NB4 (cell line): ENCODE data around the gene TTC39B.

Experiments
- DNase-seq: peaks from one replicate; pipeline ENCODE4 v3.0.0; 2010; ENCODE audit warnings: low read depth
- H3K4me3 ChIP-seq: one replicate; pipeline ENCODE4 v1.5.1; 2011; ENCODE audit warnings: mild to moderate bottlenecking, low read depth, low read length, moderate library complexity
- MYC ChIP-seq: IDR thresholded peaks from 2 replicates; pipeline ENCODE4 v1.6.1; 2011; ENCODE audit warnings: low read depth, low read length
- POLR2A ChIP-seq: IDR thresholded peaks from 2 replicates; pipeline ENCODE4 v1.6.1; 2011; ENCODE audit warnings: mild to moderate bottlenecking; ENCODE audit not compliant: insufficient read length; ENCODE audit errors: extremely low read depth
- TF ChIP-seq, protein P1 (sequence below): IDR thresholded peaks from 2 replicates; pipeline ENCODE4 v1.6.1; 2011; ENCODE audit warnings: low read depth, low read length
- TF ChIP-seq, protein P2 (sequence below): IDR thresholded peaks from one replicate; pipeline ENCODE4 v1.5.1; 2012; ENCODE audit warnings: low read depth, low read length

TTC39B gene

DNA sequence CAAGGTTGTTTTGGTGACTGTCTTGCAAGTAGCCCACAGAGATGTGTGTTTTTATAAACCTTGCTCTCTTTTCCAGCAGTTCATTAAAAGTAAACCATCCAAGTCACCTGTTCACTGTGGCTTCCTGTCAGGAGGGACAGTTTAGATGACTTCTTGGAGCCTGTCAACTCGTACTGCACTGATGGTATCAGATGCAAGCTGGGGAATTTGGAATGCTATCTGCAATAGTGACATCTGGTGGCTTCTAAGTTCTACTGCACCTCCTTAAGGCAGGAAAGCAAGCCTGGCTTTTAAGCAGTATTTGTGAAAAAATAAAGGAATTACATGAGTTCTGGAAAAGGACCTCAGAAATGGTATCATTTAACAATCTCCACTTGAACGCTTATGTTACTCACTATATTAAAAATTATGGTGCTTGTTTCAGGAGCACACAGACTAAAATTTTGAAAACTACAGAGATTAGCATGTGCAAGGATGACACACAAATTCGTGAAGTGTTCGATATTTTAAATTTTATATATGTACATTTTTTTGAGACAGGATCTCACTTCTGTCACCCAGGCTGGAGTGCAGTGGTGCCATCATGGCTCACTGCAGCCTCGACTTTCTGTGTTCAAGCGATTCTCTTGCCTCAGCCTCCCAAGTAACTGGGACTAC, 164.0 kb downstream of the TTC39B start:
- no peak overlapping the region for H3K4me3 ChIP-seq
- DNase-seq: peak; percentile 73
- no peak for TF ChIP-seq MYC
- TF ChIP-seq, protein P1, sequence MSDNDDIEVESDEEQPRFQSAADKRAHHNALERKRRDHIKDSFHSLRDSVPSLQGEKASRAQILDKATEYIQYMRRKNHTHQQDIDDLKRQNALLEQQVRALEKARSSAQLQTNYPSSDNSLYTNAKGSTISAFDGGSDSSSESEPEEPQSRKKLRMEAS: no peak
- TF ChIP-seq, protein P2, sequence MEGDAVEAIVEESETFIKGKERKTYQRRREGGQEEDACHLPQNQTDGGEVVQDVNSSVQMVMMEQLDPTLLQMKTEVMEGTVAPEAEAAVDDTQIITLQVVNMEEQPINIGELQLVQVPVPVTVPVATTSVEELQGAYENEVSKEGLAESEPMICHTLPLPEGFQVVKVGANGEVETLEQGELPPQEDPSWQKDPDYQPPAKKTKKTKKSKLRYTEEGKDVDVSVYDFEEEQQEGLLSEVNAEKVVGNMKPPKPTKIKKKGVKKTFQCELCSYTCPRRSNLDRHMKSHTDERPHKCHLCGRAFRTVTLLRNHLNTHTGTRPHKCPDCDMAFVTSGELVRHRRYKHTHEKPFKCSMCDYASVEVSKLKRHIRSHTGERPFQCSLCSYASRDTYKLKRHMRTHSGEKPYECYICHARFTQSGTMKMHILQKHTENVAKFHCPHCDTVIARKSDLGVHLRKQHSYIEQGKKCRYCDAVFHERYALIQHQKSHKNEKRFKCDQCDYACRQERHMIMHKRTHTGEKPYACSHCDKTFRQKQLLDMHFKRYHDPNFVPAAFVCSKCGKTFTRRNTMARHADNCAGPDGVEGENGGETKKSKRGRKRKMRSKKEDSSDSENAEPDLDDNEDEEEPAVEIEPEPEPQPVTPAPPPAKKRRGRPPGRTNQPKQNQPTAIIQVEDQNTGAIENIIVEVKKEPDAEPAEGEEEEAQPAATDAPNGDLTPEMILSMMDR: peak; percentile 98

DNA sequence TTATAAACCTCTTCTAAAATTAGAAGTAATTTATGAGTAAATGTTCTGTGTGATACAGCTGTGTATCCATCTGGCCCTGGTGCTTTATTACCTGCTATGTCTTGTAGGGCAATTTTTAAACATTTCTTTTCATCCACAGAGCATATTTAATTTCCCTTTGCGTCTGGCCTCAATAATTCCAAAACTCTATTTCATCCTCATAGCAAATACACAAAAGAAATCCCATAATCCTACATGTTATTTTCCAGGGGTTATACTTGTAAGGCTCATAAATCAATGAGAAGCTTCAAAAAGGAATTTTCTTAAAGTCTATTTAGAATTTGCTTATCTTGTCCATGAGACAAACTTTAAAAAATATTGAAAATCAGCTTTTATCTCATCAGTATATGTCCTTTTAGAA, 167.0 kb downstream of the TTC39B start:
- TF ChIP-seq POLR2A (no peak), MYC (no peak)
- TF ChIP-seq, protein P2: no peak
- TF ChIP-seq, protein P1: no peak
- no peak for DNase-seq
- no peak overlapping the region for H3K4me3 ChIP-seq

DNA sequence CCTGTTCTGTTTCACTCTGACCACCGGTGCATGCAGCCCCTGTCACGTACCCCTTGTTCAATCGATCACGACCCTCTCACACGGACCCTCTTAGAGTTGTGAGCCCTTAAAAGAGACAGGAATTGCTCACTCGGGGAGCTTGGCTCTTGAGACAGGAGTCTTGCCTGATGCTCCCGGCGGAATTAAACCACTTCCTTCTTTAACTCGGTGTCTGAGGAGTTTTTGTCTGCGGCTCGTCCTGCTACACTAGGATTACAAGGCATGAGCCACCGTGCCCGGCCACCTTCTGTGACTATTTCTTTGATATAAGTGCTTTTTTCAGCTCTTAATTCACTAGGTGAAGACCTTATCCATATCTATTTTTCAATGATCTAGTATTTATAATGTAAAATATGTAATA, 167.5 kb downstream of the TTC39B start:
- TF ChIP-seq, protein P1: no peak
- TF ChIP-seq MYC (no peak), POLR2A (no peak)
- TF ChIP-seq, protein P2: no peak
- no peak overlapping the region for H3K4me3 ChIP-seq
- peak; percentile 59 for DNase-seq

DNA sequence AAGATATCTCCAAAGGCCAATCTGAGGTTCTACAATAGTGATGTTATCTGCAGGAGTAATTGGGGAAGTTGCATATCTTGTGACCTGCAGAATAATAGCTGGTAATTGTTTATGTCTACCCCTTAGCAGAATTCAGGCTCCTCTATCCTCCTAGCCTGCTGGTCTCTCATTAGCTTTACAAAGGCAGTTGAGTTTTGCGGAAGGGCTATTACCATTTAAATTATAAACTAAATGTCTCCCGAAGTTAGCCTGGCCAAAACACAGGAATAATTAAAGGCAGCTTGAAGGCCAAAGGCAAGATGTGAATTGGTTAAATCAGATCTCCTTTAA, 168.7 kb downstream of the TTC39B start:
- DNase-seq: no peak
- no peak overlapping the region for H3K4me3 ChIP-seq

DNA sequence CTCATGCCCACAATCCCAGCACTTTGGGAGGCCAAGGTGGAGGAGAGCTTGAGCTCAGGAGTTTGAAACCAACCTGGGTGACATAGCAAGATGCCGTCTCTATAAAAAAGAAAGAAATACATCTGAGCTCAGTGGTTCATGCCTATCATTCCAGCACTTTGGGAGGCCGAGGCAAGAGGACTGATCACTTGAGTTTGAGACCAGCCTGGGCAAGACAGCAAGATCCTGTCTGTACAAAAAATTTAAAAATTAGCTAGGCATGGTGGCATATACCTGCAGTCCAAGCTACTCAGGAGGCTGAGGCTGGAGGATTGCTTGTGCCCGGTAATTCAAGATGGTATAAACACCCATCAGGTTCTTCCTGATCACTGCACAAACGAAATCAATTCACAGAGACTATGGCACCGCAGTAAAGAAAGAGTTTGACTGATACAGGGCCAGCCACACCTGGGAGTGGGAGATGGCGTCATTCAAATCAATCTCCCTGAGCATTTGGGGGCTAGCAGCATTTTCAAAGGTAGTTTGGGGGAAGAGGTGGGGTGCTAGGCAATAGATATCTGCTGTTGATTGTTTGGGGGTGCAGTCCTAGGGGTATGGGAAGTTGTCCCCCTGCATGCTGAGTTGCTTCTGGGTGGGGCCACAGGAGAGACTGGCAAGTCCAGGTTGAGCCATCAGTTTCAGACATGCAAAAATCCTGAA, 169.2 kb downstream of the TTC39B start:
- no peak overlapping the region for H3K4me3 ChIP-seq
- no peak for DNase-seq
- TF ChIP-seq POLR2A (no peak), MYC (no peak)
- TF ChIP-seq, protein P2: no peak
- TF ChIP-seq, protein P1: no peak

More for the DNA sequence above, 168.7 kb downstream of the TTC39B start:
- TF ChIP-seq MYC (no peak), POLR2A (no peak)
- TF ChIP-seq, protein P1: no peak
- TF ChIP-seq, protein P2: no peak
